ENCODE data around the gene SPRED3.

DNA sequence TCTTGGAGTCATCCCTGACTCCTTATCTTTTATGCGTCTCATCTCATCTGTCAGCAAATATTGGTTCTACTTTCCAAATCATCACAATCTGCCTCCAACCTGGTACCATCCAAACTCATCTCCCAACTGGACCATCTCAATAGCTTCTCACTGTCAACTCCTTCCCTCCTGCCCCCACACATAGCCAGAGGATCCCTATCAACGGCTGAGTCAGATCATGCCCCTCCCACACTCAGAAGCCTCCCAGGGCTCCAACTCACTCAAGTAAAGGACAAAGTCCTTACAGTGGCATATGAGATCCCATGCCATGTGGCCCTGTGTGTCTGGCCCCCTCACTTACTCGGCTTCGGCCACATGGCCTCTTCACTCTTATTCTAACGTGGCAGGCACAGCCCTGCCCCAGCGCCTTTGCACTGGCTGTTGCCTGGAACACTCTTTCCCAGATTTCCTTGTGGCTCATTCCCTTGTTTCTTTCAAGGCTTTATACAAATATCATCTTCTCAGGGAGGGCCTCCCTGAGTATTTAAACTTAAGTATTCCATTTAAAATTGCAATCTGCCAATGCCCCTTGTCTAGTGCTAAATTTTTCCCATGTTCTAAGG, 4.3 kb downstream of the SPRED3 start:
- TF ChIP-seq, protein P1, sequence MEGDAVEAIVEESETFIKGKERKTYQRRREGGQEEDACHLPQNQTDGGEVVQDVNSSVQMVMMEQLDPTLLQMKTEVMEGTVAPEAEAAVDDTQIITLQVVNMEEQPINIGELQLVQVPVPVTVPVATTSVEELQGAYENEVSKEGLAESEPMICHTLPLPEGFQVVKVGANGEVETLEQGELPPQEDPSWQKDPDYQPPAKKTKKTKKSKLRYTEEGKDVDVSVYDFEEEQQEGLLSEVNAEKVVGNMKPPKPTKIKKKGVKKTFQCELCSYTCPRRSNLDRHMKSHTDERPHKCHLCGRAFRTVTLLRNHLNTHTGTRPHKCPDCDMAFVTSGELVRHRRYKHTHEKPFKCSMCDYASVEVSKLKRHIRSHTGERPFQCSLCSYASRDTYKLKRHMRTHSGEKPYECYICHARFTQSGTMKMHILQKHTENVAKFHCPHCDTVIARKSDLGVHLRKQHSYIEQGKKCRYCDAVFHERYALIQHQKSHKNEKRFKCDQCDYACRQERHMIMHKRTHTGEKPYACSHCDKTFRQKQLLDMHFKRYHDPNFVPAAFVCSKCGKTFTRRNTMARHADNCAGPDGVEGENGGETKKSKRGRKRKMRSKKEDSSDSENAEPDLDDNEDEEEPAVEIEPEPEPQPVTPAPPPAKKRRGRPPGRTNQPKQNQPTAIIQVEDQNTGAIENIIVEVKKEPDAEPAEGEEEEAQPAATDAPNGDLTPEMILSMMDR (IDR thresholded peaks at IDR 0.05; ENCODE audit: borderline replicate concordance, extremely low read depth, low read length, poor library complexity, severe bottlenecking), result no peak
- no peak for TF ChIP-seq EZH2 (IDR thresholded peaks at IDR 0.05; ENCODE audit: borderline replicate concordance, low read depth, low read length, severe bottlenecking)

All from DND-41 (cell line).